OCI-LY7 (cell line): ENCODE results near the gene VASP.

Source experiments
- CTCF ChIP-seq: fragments of 200-600 bp; sonication (generic); conservative IDR thresholded peaks from 2 replicates; pipeline ENCODE4 v1.5.1; 2014; ENCODE audit warnings: mild to moderate bottlenecking, antibody characterized with exemption, low read length, moderate library complexity, mixed read lengths
- EZH2phosphoT487 ChIP-seq: fragments of 200-600 bp; sonication (generic); IDR thresholded peaks from 2 replicates; pipeline ENCODE4 v1.6.1; 2018; ENCODE audit warnings: low read depth, borderline replicate concordance, mild to moderate bottlenecking, mixed run types, antibody characterized with exemption, low read length, moderate library complexity, mixed read lengths

- TF ChIP-seq CTCF, result no peak
- no peak for TF ChIP-seq EZH2phosphoT487
Observed at GRCh38 chr19:45492627-45493470, 14.4 kb upstream of the VASP start.
